Transverse colon (tissue), 4 donors: ENCODE results near the gene FAM98C. TPM values are rescaled to one million over a fixed set of nuclear protein-coding genes. Genes with fewer than 3 reads are reported as not detected.

Experiments
- DNase-seq: peaks from one replicate; pipeline ENCODE4 v3.0.0-alpha.2; 2019
- H3K27ac ChIP-seq, 4 donors: fragments of 200-600 bp; sonication (generic); 2 replicates each; pipeline ENCODE4 v1.5.1; 2016 to 2018; ENCODE audit warnings: inconsistent platforms in 4 of 4
- H3K27me3 ChIP-seq: fragments of 200-600 bp; sonication (generic); 2 replicates; pipeline ENCODE4 v1.5.1; 2017; ENCODE audit warnings: inconsistent platforms
- H3K36me3 ChIP-seq, 4 donors: fragments of 200-600 bp; sonication (generic); 2 replicates each; pipeline ENCODE4 v1.5.1; 2017 to 2019; ENCODE audit warnings: inconsistent platforms in 4 of 4
- H3K4me1 ChIP-seq, 4 donors: fragments of 200-600 bp; sonication (generic); 2 replicates each; pipeline ENCODE4 v1.5.1; 2017 to 2020; ENCODE audit warnings: inconsistent platforms in 4 of 4
- H3K4me3 ChIP-seq, 4 donors: fragments of 200-600 bp; sonication (generic); 1 replicate in 1 of 4; 2 replicates in 3 of 4; pipeline versions ENCODE4 v1.5.1 to v1.6.1; 2017 to 2019; ENCODE audit warnings: inconsistent platforms in 4 of 4
- H3K9me3 ChIP-seq, 2 donors: fragments of 200-600 bp; sonication (generic); 2 replicates each; pipeline ENCODE4 v1.5.1; 2017 to 2019; ENCODE audit warnings: inconsistent platforms in 2 of 2
- CTCF ChIP-seq, 5 experiments: fragments of 200-600 bp in 3 of 5; fragments of 450-650 bp in 2 of 5; sonication (generic) in 3 of 5; IDR thresholded peaks; 1 replicate in 2 of 5; 2 replicates in 3 of 5; pipeline ENCODE4 v1.5.1; 2016 to 2017; ENCODE audit warnings: antibody characterized with exemption in 5 of 5, inconsistent platforms in 3 of 5, mild to moderate bottlenecking in 2 of 5, moderate library complexity in 1 of 5
- EP300 ChIP-seq: sonication (generic); formaldehyde crosslinking; IDR thresholded peaks from one replicate; pipeline ENCODE4 v1.6.1; 2017; ENCODE audit warnings: antibody characterized with exemption, low read depth
- POLR2A ChIP-seq: fragments of 450-650 bp; IDR thresholded peaks from one replicate; pipeline ENCODE4 v1.6.1; 2016; ENCODE audit warnings: antibody characterized with exemption, mild to moderate bottlenecking, moderate library complexity
- POLR2AphosphoS5 ChIP-seq, 3 donors: sonication (generic); formaldehyde crosslinking; IDR thresholded peaks; one replicate each; pipeline ENCODE4 v1.6.1; 2016; ENCODE audit warnings: antibody characterized with exemption in 3 of 3
- WGBS, 2 donors: methylation state at CpG; one replicate each; pipeline ENCODE4 v1.1.5; 2018; ENCODE audit warnings: low coverage in 1 of 2; 5-methylcytosine and 5-hydroxymethylcytosine counted together
- in situ Hi-C, 4 donors: fragments of 200-750 bp; cut with MboI; loops; one replicate each; pipeline versions ENCODE4 v1.15.0 to v1.15.1; 2017; ENCODE audit warnings: low sequenced_read_pairs in 3 of 4, low pct_ligation_motif_present in 1 of 4, low pct_unique_long_range_greater_than_20kb in 1 of 4
- intact Hi-C: fragments of 100-400 bp; cut with DNase I; formaldehyde crosslinking; loops from one replicate; pipeline ENCODE4 v1.15.1; 2023; ENCODE audit warnings: low total_unique reads
- total RNA-seq, 4 donors: library from RNA; depleted of rRNA; stranded (reverse); fragments of >200 nt; gene quantifications; one replicate each; pipeline ENCODE4 v1.1.0, GENCODE V29; 2016

Gene FAM98C
- total RNA-seq, 4 donors from 2014 or later: 34.0 to 102 (median 41.2) TPM

- H3K4me1 ChIP-seq: no peaks in the 10 kb centered on the region
- in situ Hi-C loops (no loop called here), intact Hi-C loops (no loop called here)
- no peak overlapping the region for H3K27ac ChIP-seq
- no peaks in the 10 kb centered on the region for H3K27me3 ChIP-seq
- no peak for TF ChIP-seq EP300
- no peak for TF ChIP-seq POLR2AphosphoS5 (IDR thresholded peaks at IDR 0.05)
- TF ChIP-seq POLR2A: no peak
- no peak for TF ChIP-seq CTCF (IDR thresholded peaks at IDR 0.05)
- no peaks in the 10 kb centered on the region for H3K36me3 ChIP-seq
- DNase-seq: no peak
- WGBS, 2 donors: 84% methylated on average over 9 of the region's 9 CpGs; no CpG with 5 or more reads in 1 of the 2 donors
- no peaks in the 10 kb centered on the region for H3K9me3 ChIP-seq
- no peak overlapping the region for H3K4me3 ChIP-seq
Measured at GRCh38 chr19:38451629-38452028, 48.7 kb downstream of the FAM98C start.

GRCh38 chr19:38452430-38453366 is 49.8 kb downstream of the FAM98C start:
- Histone ChIP-seq H3K27ac (no peak overlapping the region), H3K4me1 (no peaks in the 10 kb centered on the region), H3K36me3 (no peaks in the 10 kb centered on the region), H3K27me3 (no peaks in the 10 kb centered on the region), H3K4me3 (no peak overlapping the region), H3K9me3 (no peaks in the 10 kb centered on the region)
- intact Hi-C loops: no loop called here
- no peak for DNase-seq
- TF ChIP-seq POLR2A (no peak), EP300 (no peak), CTCF (IDR thresholded peaks at IDR 0.05) (no peak), POLR2AphosphoS5 (IDR thresholded peaks at IDR 0.05) (no peak)
- in situ Hi-C loops: no loop called here
- 42 to 78% methylated on average over 14 to 27 of the region's 45 CpGs for WGBS, 2 donors

GRCh38 chr19:38453596-38453995 is 50.7 kb downstream of the FAM98C start:
- Histone ChIP-seq H3K4me3 (no peak overlapping the region), H3K27ac (no peak overlapping the region), H3K27me3 (no peaks in the 10 kb centered on the region), H3K9me3 (no peaks in the 10 kb centered on the region), H3K36me3 (no peaks in the 10 kb centered on the region), H3K4me1 (no peaks in the 10 kb centered on the region)
- DNase-seq: no peak
- WGBS, 2 donors: 61% methylated on average over 3 of the region's 3 CpGs
- in situ Hi-C loops: no loop called here
- intact Hi-C loops: no loop called here
- TF ChIP-seq EP300 (no peak), POLR2AphosphoS5 (IDR thresholded peaks at IDR 0.05) (no peak), CTCF (IDR thresholded peaks at IDR 0.05) (no peak), POLR2A (no peak)

GRCh38 chr19:38455031-38455430 is 52.1 kb downstream of the FAM98C start:
- Histone ChIP-seq H3K9me3 (no peaks in the 10 kb centered on the region), H3K27ac (no peak overlapping the region), H3K36me3 (no peaks in the 10 kb centered on the region), H3K27me3 (no peaks in the 10 kb centered on the region), H3K4me3 (no peak overlapping the region), H3K4me1 (no peaks in the 10 kb centered on the region)
- 50 to 60% methylated on average over 1 to 4 of the region's 4 CpGs for WGBS, 2 donors
- in situ Hi-C loops (no loop called here), intact Hi-C loops (loop anchor here (5.0 kb wide), 1 partner anchor 142 kb away; no protein-coding TSS in a partner anchor)
- TF ChIP-seq CTCF (IDR thresholded peaks at IDR 0.05) (no peak), EP300 (no peak), POLR2A (no peak), POLR2AphosphoS5 (IDR thresholded peaks at IDR 0.05) (no peak)
- DNase-seq: no peak
